HG02840 (cell line): ENCODE data around the gene EXOC4.
A peak's percentile ranks its signal among the peaks of the same experiment; 100 is the strongest.
"Not testable (repeated sequence)": the region's sequence is repeated elsewhere in the genome, so short reads cannot be mapped to it uniquely, and the experiment has no call there.

Experiments
- ATAC-seq: cut with Tn5 transposase; IDR thresholded peaks from one replicate; pipeline ENCODE4 v1.9.1; 2021; ENCODE audit warnings: mild to moderate bottlenecking, moderate library complexity, moderate number of reproducible peaks; ENCODE audit not compliant: unreplicated experiment, low FRiP score

The EXOC4 gene

GRCh38 chr7:134069187-134069586, 816.3 kb downstream of the EXOC4 start:
- no peak for ATAC-seq

- ATAC-seq: no peak
Measured at GRCh38 chr7:134070673-134071072, 817.8 kb downstream of the EXOC4 start.

- peak; percentile 65 for ATAC-seq
Measured at GRCh38 chr7:134071355-134072331, 818.8 kb downstream of the EXOC4 start.

- ATAC-seq: no peak
Measured at GRCh38 chr7:134073276-134073675, 820.4 kb downstream of the EXOC4 start.

GRCh38 chr7:134075799-134076198, 822.9 kb downstream of the EXOC4 start:
- no peak for ATAC-seq

GRCh38 chr7:134077560-134077959, 824.7 kb downstream of the EXOC4 start:
- ATAC-seq: not testable (repeated sequence)

GRCh38 chr7:134078991-134079390, 826.1 kb downstream of the EXOC4 start:
- ATAC-seq: no peak

GRCh38 chr7:134081695-134082094, 828.8 kb downstream of the EXOC4 start:
- no peak for ATAC-seq

- ATAC-seq: no peak
Measured at GRCh38 chr7:134083766-134084487, 831.0 kb downstream of the EXOC4 start.

- ATAC-seq: no peak
Measured at GRCh38 chr7:134084488-134085144, 831.7 kb downstream of the EXOC4 start.

- no peak for ATAC-seq
Measured at GRCh38 chr7:134085311-134085710, 832.4 kb downstream of the EXOC4 start.

- no peak for ATAC-seq
Measured at GRCh38 chr7:134086998-134087735, 834.3 kb downstream of the EXOC4 start.

- ATAC-seq: no peak
Measured at GRCh38 chr7:134088199-134088598, 835.3 kb downstream of the EXOC4 start.

GRCh38 chr7:134089446-134089845, 836.6 kb downstream of the EXOC4 start:
- no peak for ATAC-seq

- ATAC-seq: no peak
Measured at GRCh38 chr7:134098072-134098471, 845.2 kb downstream of the EXOC4 start.

- no peak for ATAC-seq
Measured at GRCh38 chr7:134101716-134102115, 848.8 kb downstream of the EXOC4 start.

- ATAC-seq: no peak
Measured at GRCh38 chr7:134104166-134104565, 851.3 kb downstream of the EXOC4 start.

- ATAC-seq: no peak
Measured at GRCh38 chr7:134105841-134106240, 853.0 kb downstream of the EXOC4 start.

GRCh38 chr7:134108802-134109201, 855.9 kb downstream of the EXOC4 start:
- no peak for ATAC-seq

- ATAC-seq: no peak
Measured at GRCh38 chr7:134113655-134114054, 860.8 kb downstream of the EXOC4 start.
